Left ventricle myocardium inferior (tissue), 1 donor: ENCODE data around the gene BARX2. TPM values are rescaled to one million over a fixed set of nuclear protein-coding genes. Genes with fewer than 3 reads are reported as not detected.
"Not testable (repeated sequence)": the region's sequence is repeated elsewhere in the genome, so short reads cannot be mapped to it uniquely, and the experiment has no call there.

ENCODE experiments used
- DNase-seq: peaks from one replicate; pipeline ENCODE4 v3.0.0-alpha.2; 2020
- H3K27ac ChIP-seq: fragments of 200-600 bp; replicated peaks from 2 replicates; pipeline ENCODE4 v1.8.0; 2021
- H3K27me3 ChIP-seq: fragments of 200-600 bp; 2 replicates; pipeline ENCODE4 v1.8.0; 2021; ENCODE audit warnings: low read depth
- H3K36me3 ChIP-seq: fragments of 200-600 bp; 2 replicates; pipeline ENCODE4 v1.8.0; 2021
- H3K4me1 ChIP-seq: fragments of 200-600 bp; 2 replicates; pipeline ENCODE4 v1.8.0; 2021
- H3K4me3 ChIP-seq: fragments of 200-600 bp; 2 replicates; pipeline ENCODE4 v1.8.0; 2021; ENCODE audit warnings: mild to moderate bottlenecking, moderate library complexity
- H3K9me3 ChIP-seq: fragments of 200-600 bp; replicated peaks from 2 replicates; pipeline ENCODE4 v1.8.0; 2021
- intact Hi-C: fragments of 100-400 bp; cut with micrococcal nuclease; formaldehyde crosslinking; loops from one replicate; pipeline ENCODE4 v1.11.0; 2022
- total RNA-seq: library from RNA; stranded (reverse); fragmentation: NEBNext Ultra II Directional; extraction: Animal tissue kit (Norgen Biotek cat#: 25700); gene quantifications from one replicate; pipeline ENCODE4 v1.2.1, GENCODE V29; 2021
- TF ChIP-seq, protein P1 (sequence below): fragments of 200-600 bp; IDR thresholded peaks from 2 replicates; pipeline ENCODE4 v1.8.0; 2021; ENCODE audit warnings: antibody characterized with exemption, mild to moderate bottlenecking, borderline replicate concordance
- donor health status: DM: no; HTN: yes; CAD: no; lungs with severe emphysema.

BARX2 gene
- total RNA-seq, 1 donor from 2014 or later = not detected

DNA sequence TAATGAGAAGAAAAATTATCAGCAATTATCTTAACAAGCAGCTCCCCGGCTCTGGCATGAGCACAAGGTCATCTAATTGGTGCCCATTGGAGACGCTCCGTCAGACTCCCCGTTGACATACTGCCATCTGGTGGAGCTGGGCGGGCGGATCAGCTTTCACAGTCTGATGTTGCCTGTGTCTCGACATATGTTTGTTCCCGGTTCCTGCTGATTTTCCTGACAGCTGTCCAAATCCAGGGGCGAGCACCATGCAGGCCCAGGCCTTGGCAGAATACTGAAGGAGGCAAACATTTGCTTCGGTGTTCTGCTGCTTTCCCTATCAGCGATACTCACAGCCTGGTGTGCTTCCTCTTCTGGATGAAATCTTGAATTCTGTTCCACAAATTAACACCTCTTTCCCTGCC lies 43.8 kb upstream of the BARX2 start:
- DNase-seq = peak; percentile 79
- no peaks in the 10 kb centered on the region for H3K27me3 ChIP-seq
- H3K27ac ChIP-seq = no peak overlapping the region
- intact Hi-C loops = loop anchor here (2.0 kb wide), 1 partner anchor 215 kb away; no protein-coding TSS in a partner anchor
- no peaks in the 10 kb centered on the region for H3K36me3 ChIP-seq
- TF ChIP-seq, protein P1, sequence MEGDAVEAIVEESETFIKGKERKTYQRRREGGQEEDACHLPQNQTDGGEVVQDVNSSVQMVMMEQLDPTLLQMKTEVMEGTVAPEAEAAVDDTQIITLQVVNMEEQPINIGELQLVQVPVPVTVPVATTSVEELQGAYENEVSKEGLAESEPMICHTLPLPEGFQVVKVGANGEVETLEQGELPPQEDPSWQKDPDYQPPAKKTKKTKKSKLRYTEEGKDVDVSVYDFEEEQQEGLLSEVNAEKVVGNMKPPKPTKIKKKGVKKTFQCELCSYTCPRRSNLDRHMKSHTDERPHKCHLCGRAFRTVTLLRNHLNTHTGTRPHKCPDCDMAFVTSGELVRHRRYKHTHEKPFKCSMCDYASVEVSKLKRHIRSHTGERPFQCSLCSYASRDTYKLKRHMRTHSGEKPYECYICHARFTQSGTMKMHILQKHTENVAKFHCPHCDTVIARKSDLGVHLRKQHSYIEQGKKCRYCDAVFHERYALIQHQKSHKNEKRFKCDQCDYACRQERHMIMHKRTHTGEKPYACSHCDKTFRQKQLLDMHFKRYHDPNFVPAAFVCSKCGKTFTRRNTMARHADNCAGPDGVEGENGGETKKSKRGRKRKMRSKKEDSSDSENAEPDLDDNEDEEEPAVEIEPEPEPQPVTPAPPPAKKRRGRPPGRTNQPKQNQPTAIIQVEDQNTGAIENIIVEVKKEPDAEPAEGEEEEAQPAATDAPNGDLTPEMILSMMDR = peak; percentile 89
- H3K4me1 ChIP-seq = no peaks in the 10 kb centered on the region
- H3K9me3 ChIP-seq = no peaks in the 10 kb centered on the region
- no peak overlapping the region for H3K4me3 ChIP-seq

- Histone ChIP-seq H3K27ac (no peak overlapping the region), H3K4me3 (no peak overlapping the region), H3K36me3 (no peaks in the 10 kb centered on the region), H3K27me3 (no peaks in the 10 kb centered on the region), H3K4me1 (no peaks in the 10 kb centered on the region), H3K9me3 (no peaks in the 10 kb centered on the region)
- DNase-seq = no peak
- intact Hi-C loops = loop anchor here (2.0 kb wide), 1 partner anchor 217 kb away; no protein-coding TSS in a partner anchor
- TF ChIP-seq, protein P1 = no peak
Observed at GRCh38 chr11:129333873-129334272, 41.8 kb upstream of the BARX2 start.

DNA sequence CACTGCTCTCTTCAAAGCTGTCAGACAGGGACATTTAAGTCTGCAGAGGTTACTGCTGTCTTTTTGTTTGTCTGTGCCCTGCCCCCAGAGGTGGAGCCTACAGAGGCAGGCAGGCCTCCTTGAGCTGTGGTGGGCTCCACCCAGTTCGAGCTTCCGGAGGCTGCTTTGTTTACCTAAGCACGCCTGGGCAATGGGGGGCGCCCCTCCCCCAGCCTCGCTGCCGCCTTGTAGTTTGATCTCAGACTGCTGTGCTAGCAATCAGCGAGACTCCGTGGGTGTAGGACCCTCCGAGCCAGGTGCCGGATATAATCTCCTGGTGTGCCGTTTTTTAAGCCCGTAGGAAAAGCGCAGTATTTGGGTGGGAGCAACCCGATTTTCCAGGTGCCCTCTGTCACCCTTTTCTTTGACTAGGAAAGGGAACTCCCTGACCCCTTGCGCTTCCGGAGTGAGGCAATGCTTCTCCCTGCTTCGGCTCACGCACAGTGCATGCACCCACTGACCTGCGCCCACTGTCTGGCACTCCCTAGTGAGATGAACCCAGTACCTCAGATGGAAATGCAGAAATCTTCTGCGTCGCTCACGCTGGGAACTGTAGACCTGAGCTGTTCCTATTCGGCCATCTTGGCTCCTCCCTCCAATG lies 31.2 kb upstream of the BARX2 start:
- intact Hi-C loops, H3K9me3 ChIP-seq: not testable (repeated sequence)

DNA sequence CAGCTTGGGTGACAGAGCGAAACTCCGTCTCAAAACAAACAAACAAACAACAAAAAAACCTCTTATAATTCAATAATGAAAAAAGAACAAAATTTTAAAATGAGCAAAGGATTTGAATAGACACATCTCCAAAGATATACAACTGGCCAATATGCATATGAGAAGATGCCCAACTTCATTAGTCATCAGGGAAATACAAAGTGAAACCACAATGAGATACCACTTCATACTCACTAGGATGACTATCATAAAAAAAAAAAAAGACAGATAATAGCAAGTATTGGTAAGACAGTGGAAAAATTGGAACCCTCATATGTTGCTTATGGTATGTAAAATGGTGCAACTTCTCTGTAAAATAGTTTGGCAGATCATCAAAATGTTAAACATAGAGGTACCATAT lies 28.7 kb upstream of the BARX2 start:
- intact Hi-C loops = no loop called here
- H3K36me3 ChIP-seq = no peaks in the 10 kb centered on the region
- TF ChIP-seq, protein P1 = no peak
- H3K27ac ChIP-seq = no peak overlapping the region
- H3K27me3 ChIP-seq = peaks cover 15% of the 10 kb centered on the region
- no peak for DNase-seq
- H3K4me1 ChIP-seq = no peaks in the 10 kb centered on the region
- H3K4me3 ChIP-seq = no peak overlapping the region
- peaks cover 4% of the 10 kb centered on the region for H3K9me3 ChIP-seq

More for the DNA sequence above, 31.2 kb upstream of the BARX2 start:
- H3K4me1 ChIP-seq, DNase-seq, H3K27ac ChIP-seq, H3K4me3 ChIP-seq, H3K36me3 ChIP-seq: not testable (repeated sequence)
- H3K27me3 ChIP-seq = peaks cover 11% of the 10 kb centered on the region

DNA sequence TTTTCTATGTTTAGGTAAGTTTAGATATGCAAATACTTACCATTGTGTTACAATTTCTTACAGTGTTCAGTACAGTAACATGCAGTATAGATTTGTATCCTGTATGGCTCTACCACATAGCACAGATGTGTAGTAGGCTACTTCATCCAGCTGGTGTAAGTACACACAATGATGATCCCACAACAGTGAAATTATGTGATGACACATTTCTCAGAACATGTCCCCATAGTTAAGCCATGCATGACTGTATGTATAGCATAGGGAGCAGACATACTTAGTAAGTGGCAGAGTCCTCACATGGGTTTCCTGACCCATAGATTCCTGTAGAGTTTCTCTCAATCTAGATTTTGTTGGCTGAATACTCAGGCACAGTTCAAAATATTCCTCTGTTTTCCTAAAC lies 26.8 kb upstream of the BARX2 start:
- H3K27me3 ChIP-seq = peaks cover 34% of the 10 kb centered on the region
- H3K4me1 ChIP-seq = no peaks in the 10 kb centered on the region
- intact Hi-C loops = no loop called here
- H3K4me3 ChIP-seq = no peak overlapping the region
- H3K27ac ChIP-seq = no peak overlapping the region
- TF ChIP-seq, protein P1 = no peak
- no peaks in the 10 kb centered on the region for H3K36me3 ChIP-seq
- no peak for DNase-seq
- H3K9me3 ChIP-seq = peaks cover 4% of the 10 kb centered on the region

GRCh38 chr11:129352676-129353075 lies 23.0 kb upstream of the BARX2 start:
- no peaks in the 10 kb centered on the region for H3K4me1 ChIP-seq
- H3K9me3 ChIP-seq = no peaks in the 10 kb centered on the region
- no peak overlapping the region for H3K4me3 ChIP-seq
- H3K27me3 ChIP-seq = peaks cover 46% of the 10 kb centered on the region
- DNase-seq = no peak
- intact Hi-C loops = no loop called here
- TF ChIP-seq, protein P1 = no peak
- no peak overlapping the region for H3K27ac ChIP-seq
- H3K36me3 ChIP-seq = no peaks in the 10 kb centered on the region
